ENCODE results near the gene LSM14B.
A peak's percentile ranks its signal among the peaks of the same experiment; 100 is the strongest.

The LSM14B gene

GRCh38 chr20:62164879-62165761 is 42.8 kb downstream of the LSM14B start:
- DNase-seq (ENCODE audit: low read depth), result no peak

GRCh38 chr20:62165762-62166399 is 43.6 kb downstream of the LSM14B start:
- DNase-seq (ENCODE audit: low read depth), result no peak

GRCh38 chr20:62167474-62167873 is 45.2 kb downstream of the LSM14B start:
- no peak for DNase-seq (ENCODE audit: low read depth)

- DNase-seq (ENCODE audit: low read depth), result no peak
Observed at GRCh38 chr20:62168061-62168460, 45.8 kb downstream of the LSM14B start.

GRCh38 chr20:62168890-62169435 is 46.7 kb downstream of the LSM14B start:
- DNase-seq (ENCODE audit: low read depth), result no peak

GRCh38 chr20:62170536-62170935 is 48.3 kb downstream of the LSM14B start:
- no peak for DNase-seq (ENCODE audit: low read depth)

GRCh38 chr20:62171245-62171644 is 49.0 kb downstream of the LSM14B start:
- no peak for DNase-seq (ENCODE audit: low read depth)

- no peak for DNase-seq (ENCODE audit: low read depth)
Observed at GRCh38 chr20:62172666-62173065, 50.4 kb downstream of the LSM14B start.

- DNase-seq (ENCODE audit: low read depth), result no peak
Observed at GRCh38 chr20:62174021-62174804, 51.9 kb downstream of the LSM14B start.

GRCh38 chr20:62174870-62175624 is 52.8 kb downstream of the LSM14B start:
- no peak for DNase-seq (ENCODE audit: low read depth)

- no peak for DNase-seq (ENCODE audit: low read depth)
Observed at GRCh38 chr20:62175711-62176110, 53.4 kb downstream of the LSM14B start.

GRCh38 chr20:62176866-62177265 is 54.6 kb downstream of the LSM14B start:
- no peak for DNase-seq (ENCODE audit: low read depth)

GRCh38 chr20:62177307-62177706 is 55.0 kb downstream of the LSM14B start:
- DNase-seq (ENCODE audit: low read depth), result no peak

- DNase-seq (ENCODE audit: low read depth), result no peak
Observed at GRCh38 chr20:62178316-62179161, 56.3 kb downstream of the LSM14B start.

- DNase-seq (ENCODE audit: low read depth), result no peak
Observed at GRCh38 chr20:62179162-62179504, 56.9 kb downstream of the LSM14B start.

- no peak for DNase-seq (ENCODE audit: low read depth)
Observed at GRCh38 chr20:62181808-62182207, 59.5 kb downstream of the LSM14B start.

- peak; percentile 84 for DNase-seq (ENCODE audit: low read depth)
Observed at GRCh38 chr20:62182469-62183425, 60.5 kb downstream of the LSM14B start, which contains the start of gene MTG2. MTG2 (plus strand) TSS chr20:62183028; CDS start chr20:62193421, 10,393 bp downstream.

GRCh38 chr20:62183426-62184142 is 61.3 kb downstream of the LSM14B start:
- DNase-seq (ENCODE audit: low read depth), result no peak
